Peyer's patch (tissue), 4 donors: ENCODE results near the gene OTOS. TPM values are rescaled to one million over a fixed set of nuclear protein-coding genes. Genes with fewer than 3 reads are reported as not detected.

ENCODE experiments used
- DNase-seq, 3 donors: peaks; one replicate each; pipeline ENCODE4 v3.0.0-alpha.2; 2017 to 2019
- H3K27ac ChIP-seq, 4 donors: fragments of 200-600 bp; sonication (generic); one replicate each; pipeline ENCODE4 v1.5.1; 2016 to 2019
- H3K27me3 ChIP-seq, 2 donors: fragments of 200-600 bp; sonication (generic); one replicate each; pipeline ENCODE4 v1.5.1; 2019
- H3K36me3 ChIP-seq, 3 donors: fragments of 200-600 bp; sonication (generic); one replicate each; pipeline ENCODE4 v1.5.1; 2016 to 2019
- H3K4me1 ChIP-seq, 4 donors: fragments of 200-600 bp; sonication (generic); one replicate each; pipeline ENCODE4 v1.5.1; 2016 to 2019
- H3K4me3 ChIP-seq, 4 donors: fragments of 200-600 bp; sonication (generic); 1 replicate in 3 of 4; 2 replicates in 1 of 4; pipeline ENCODE4 v1.5.1; 2016 to 2019; ENCODE audit warnings: mild to moderate bottlenecking in 1 of 4
- H3K9me3 ChIP-seq, 4 donors: fragments of 200-600 bp; sonication (generic); one replicate each; pipeline ENCODE4 v1.5.1; 2016 to 2019; ENCODE audit warnings: mild to moderate bottlenecking in 1 of 4
- POLR2A ChIP-seq, 2 donors: fragments of 450-650 bp; IDR thresholded peaks; one replicate each; pipeline ENCODE4 v1.5.1; 2017; ENCODE audit warnings: antibody characterized with exemption in 2 of 2, mild to moderate bottlenecking in 2 of 2, moderate library complexity in 2 of 2
- total RNA-seq, 4 donors: library from RNA; depleted of rRNA; stranded (reverse); fragments of >200 nt; gene quantifications; one replicate each; pipeline ENCODE4 v1.1.0, GENCODE V29; 2016
- TF ChIP-seq, protein P1 (sequence below), 6 experiments: fragments of 450-650 bp in 4 of 6; fragments of 200-600 bp in 2 of 6; sonication (generic) in 1 of 6; IDR thresholded peaks; one replicate each; pipeline ENCODE4 v1.5.1; 2017 to 2019; ENCODE audit warnings: antibody characterized with exemption in 6 of 6, mild to moderate bottlenecking in 3 of 6, moderate library complexity in 1 of 6

The OTOS gene
- total RNA-seq, 4 donors from 2014 or later = not detected

DNA sequence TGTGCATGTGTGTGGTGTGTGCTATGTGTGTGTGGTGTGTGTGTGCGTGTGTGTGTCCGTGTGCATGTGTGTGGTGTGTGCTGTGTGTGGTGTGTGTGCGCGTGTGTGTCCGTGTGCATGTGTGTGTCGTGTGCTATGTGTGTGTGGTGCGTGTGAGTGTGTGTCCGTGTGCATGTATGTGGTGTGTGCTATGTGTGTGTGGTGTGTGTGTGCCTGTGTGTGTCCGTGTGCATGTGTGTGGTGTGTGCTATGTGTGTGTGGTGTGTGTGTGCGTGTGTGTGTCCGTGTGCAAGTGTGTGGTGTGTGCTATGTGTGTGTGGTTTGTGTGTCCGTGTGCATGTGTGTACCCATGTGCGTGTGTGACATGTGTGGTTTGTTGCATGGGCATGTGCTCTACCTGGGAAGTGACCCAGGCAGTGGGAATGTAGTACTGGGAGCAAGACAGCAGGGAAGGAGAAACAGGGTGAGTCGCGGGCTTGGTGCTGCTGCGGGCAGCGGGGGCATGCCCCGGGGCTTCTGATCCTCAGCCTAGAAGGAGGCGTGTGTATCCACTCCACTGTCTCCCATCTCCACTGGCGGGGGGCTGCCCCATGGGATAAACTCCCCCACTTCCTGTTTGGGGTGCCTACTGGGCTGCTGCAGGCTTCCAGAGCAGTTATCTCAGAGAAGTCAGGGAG is 7.6 kb upstream of the OTOS start:
- H3K9me3 ChIP-seq = no peaks in the 10 kb centered on the region
- H3K4me1 ChIP-seq = peaks cover 0 to 5% (median 0%) of the 10 kb centered on the region in 4 donors
- H3K27ac ChIP-seq = no peak overlapping the region
- no peaks in the 10 kb centered on the region for H3K36me3 ChIP-seq
- TF ChIP-seq, protein P1, sequence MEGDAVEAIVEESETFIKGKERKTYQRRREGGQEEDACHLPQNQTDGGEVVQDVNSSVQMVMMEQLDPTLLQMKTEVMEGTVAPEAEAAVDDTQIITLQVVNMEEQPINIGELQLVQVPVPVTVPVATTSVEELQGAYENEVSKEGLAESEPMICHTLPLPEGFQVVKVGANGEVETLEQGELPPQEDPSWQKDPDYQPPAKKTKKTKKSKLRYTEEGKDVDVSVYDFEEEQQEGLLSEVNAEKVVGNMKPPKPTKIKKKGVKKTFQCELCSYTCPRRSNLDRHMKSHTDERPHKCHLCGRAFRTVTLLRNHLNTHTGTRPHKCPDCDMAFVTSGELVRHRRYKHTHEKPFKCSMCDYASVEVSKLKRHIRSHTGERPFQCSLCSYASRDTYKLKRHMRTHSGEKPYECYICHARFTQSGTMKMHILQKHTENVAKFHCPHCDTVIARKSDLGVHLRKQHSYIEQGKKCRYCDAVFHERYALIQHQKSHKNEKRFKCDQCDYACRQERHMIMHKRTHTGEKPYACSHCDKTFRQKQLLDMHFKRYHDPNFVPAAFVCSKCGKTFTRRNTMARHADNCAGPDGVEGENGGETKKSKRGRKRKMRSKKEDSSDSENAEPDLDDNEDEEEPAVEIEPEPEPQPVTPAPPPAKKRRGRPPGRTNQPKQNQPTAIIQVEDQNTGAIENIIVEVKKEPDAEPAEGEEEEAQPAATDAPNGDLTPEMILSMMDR (IDR thresholded peaks at IDR 0.05) = no peak
- no peak for TF ChIP-seq POLR2A (IDR thresholded peaks at IDR 0.05)
- no peak overlapping the region for H3K4me3 ChIP-seq
- no peaks in the 10 kb centered on the region for H3K27me3 ChIP-seq
- DNase-seq = no peak

DNA sequence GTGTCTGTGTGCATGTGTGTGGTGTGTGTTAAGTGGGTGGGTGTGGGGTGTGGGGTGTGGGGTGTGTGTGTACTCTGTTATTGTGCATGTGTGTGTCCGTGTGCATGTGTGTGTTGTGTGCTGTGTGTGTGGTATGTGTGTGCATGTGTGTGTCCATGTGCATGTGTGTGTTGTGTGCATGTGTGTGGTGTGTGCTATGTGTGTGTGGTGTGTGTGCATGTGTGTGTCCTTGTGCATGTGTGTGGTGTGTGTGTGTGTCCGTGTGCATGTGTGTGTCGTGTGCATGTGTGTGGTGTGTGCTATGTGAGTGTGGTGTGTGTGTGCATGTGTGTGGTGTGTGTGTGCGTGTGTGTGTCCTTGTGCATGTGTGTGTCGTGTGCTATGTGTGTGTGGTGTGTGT is 6.9 kb upstream of the OTOS start:
- TF ChIP-seq, protein P1 (IDR thresholded peaks at IDR 0.05) = no peak
- TF ChIP-seq POLR2A (IDR thresholded peaks at IDR 0.05) = no peak
- DNase-seq = no peak
- Histone ChIP-seq H3K27ac (no peak overlapping the region), H3K36me3 (no peaks in the 10 kb centered on the region), H3K4me1 (peaks cover 0 to 5% (median 0%) of the 10 kb centered on the region in 4 donors), H3K27me3 (no peaks in the 10 kb centered on the region), H3K9me3 (no peaks in the 10 kb centered on the region), H3K4me3 (no peak overlapping the region)

DNA sequence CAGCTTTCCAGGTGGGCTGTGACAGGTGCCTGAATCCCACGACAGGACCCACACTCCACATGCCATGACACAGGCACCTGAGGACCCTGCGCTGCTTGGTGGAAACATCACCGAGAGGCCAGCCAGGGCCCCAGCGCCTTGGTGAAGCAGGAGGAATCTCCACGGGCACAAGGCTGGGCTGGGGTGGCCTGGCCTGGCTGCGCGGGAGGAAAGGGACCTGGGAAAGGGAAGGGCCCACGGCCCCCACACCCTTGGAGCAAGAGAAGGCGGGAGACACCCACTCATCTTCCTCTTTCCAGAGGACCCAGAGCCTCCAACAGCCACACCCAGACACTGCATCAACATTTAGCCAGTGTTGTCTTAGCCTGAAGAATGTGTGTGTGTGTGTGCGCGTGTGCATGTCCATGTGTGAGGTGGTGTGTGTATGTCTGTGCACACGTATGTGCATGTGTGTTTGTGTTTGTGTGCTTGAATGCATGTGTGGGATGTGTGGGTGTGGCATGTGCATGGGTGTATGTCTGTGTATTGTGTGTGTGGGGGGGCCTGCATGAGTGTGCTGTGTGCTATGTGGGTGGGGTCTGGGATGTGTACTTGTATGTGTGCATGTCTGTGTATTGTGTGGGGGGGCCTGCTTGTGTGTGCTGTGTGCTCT is 6.3 kb upstream of the OTOS start:
- DNase-seq = no peak
- TF ChIP-seq POLR2A (IDR thresholded peaks at IDR 0.05) = no peak
- TF ChIP-seq, protein P1 (IDR thresholded peaks at IDR 0.05) = no peak
- Histone ChIP-seq H3K36me3 (no peaks in the 10 kb centered on the region), H3K27me3 (no peaks in the 10 kb centered on the region), H3K4me3 (no peak overlapping the region), H3K27ac (no peak overlapping the region), H3K4me1 (peaks cover 0 to 5% (median 0%) of the 10 kb centered on the region in 4 donors), H3K9me3 (no peaks in the 10 kb centered on the region)

DNA sequence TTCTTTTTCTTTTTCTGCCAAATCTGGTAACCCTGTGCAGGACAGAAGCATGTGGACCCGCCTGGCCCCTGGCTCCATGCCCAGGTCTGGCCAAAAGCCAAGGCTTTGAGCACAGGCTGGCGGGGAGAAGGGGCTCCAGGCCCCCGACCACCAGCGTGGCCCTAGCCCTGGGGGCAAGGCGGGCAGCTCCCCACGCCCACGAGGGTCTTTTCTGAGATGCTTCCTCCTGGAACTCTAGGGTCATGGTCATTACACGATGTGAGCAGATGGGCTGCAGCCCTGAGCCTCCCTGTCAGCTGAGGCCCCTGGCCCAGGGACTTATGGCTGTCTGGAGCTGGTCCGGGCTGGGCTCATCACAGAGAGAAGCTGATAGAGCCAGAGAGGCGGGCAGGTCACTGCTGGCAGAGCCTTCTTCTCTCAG is 5.7 kb upstream of the OTOS start:
- H3K27ac ChIP-seq = no peak overlapping the region
- no peak for DNase-seq
- H3K4me3 ChIP-seq = no peak overlapping the region
- H3K27me3 ChIP-seq = no peaks in the 10 kb centered on the region
- H3K4me1 ChIP-seq = peaks cover 0 to 5% (median 0%) of the 10 kb centered on the region in 4 donors
- TF ChIP-seq, protein P1 (IDR thresholded peaks at IDR 0.05) = no peak
- no peak for TF ChIP-seq POLR2A (IDR thresholded peaks at IDR 0.05)
- no peaks in the 10 kb centered on the region for H3K9me3 ChIP-seq
- H3K36me3 ChIP-seq = no peaks in the 10 kb centered on the region

DNA sequence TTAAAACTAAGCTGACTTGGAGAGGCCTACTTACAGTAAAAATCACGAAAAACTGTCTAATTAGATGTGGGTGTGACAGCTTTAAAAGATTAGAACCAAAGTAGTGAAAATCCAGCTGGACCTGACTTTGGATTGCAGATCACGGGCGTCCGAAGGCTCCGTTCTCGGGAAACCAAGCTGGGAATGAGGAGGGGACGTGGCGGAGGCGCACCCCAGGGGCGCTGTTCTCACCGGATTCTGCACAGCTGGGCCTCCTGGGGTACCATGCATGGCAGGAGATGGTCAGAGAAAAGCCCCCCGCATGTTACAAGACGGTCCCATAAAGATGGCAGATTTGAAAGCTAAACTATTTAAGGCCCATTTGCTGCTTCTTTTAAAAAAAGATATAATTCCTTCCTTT is 5.0 kb upstream of the OTOS start:
- TF ChIP-seq POLR2A (IDR thresholded peaks at IDR 0.05) = no peak
- TF ChIP-seq, protein P1 (IDR thresholded peaks at IDR 0.05) = no peak
- Histone ChIP-seq H3K27ac (no peak overlapping the region), H3K36me3 (no peaks in the 10 kb centered on the region), H3K27me3 (no peaks in the 10 kb centered on the region), H3K9me3 (no peaks in the 10 kb centered on the region), H3K4me3 (no peak overlapping the region), H3K4me1 (peaks cover 0 to 5% (median 0%) of the 10 kb centered on the region in 4 donors)
- no peak for DNase-seq
